Endothelial cell of umbilical vein (primary cell): ENCODE measurements around the gene ATAD2B. TPM values are rescaled to one million over a fixed set of nuclear protein-coding genes. Genes with fewer than 3 reads are reported as not detected.

Source experiments
- BruUV-seq: library from RNA; stranded (reverse); fragments of 400-500 nt; replicated peaks from 2 replicates; lab custom pipeline; 2021; lab: Mats Ljungman, UMichigan
- CTCF ChIA-PET: fragments of 300-600, 350-600 bp; sonication (Branson Sonifier 250); formaldehyde crosslinking; loops from one replicate; lab custom pipeline; 2021; ENCODE audit warnings: antibody characterized with exemption, inconsistent platforms; lab: Charles Lee
- POLR2A ChIA-PET: fragments of 300-600, 350-600 bp; sonication (Branson Sonifier 250); formaldehyde crosslinking; loops from one replicate; lab custom pipeline; 2021; ENCODE audit warnings: antibody characterized with exemption, inconsistent platforms; lab: Charles Lee
- DNase-seq: peaks from one replicate; pipeline ENCODE4 v3.0.0-alpha.2; 2011; ENCODE audit warnings: low read depth, low spot score
- FAIRE-seq: peaks from 2 replicates; lab custom pipeline; 2011; peaks lifted over from hg19 to GRCh38; lab: Jason Lieb, UNC
- H2AFZ ChIP-seq: 2 replicates; pipeline ENCODE4 v1.6.0; 2012; ENCODE audit warnings: low read depth, low read length, control low read depth, inconsistent platforms
- H3K27ac ChIP-seq: 2 replicates; pipeline ENCODE4 v1.5.1; 2011; ENCODE audit warnings: low read depth, mild to moderate bottlenecking, control low read depth, low read length, moderate library complexity; ENCODE audit not compliant: insufficient read depth
- H3K27me3 ChIP-seq, 2 experiments: 2 replicates each; pipeline versions ENCODE4 v1.6.0 to v1.6.1; 2011; ENCODE audit warnings: low read length in 2 of 2, mixed read lengths in 1 of 2; ENCODE audit not compliant: control insufficient read depth in 2 of 2, insufficient read depth in 2 of 2
- H3K36me3 ChIP-seq, 2 experiments: 2 replicates in 1 of 2; 3 replicates in 1 of 2; pipeline ENCODE4 v1.5.1; 2011; ENCODE audit warnings: low read length in 2 of 2, mild to moderate bottlenecking in 1 of 2, moderate library complexity in 1 of 2; ENCODE audit not compliant: control insufficient read depth in 2 of 2, insufficient read depth in 2 of 2; ENCODE audit errors: extremely low read depth in 1 of 2
- H3K4me1 ChIP-seq: 3 replicates; pipeline ENCODE4 v1.5.1; 2011; ENCODE audit warnings: mild to moderate bottlenecking, low read length; ENCODE audit not compliant: control insufficient read depth, insufficient read depth; ENCODE audit errors: extremely low read depth
- H3K4me2 ChIP-seq: 2 replicates; pipeline ENCODE4 v1.6.1; 2011; ENCODE audit warnings: low read length, control low read depth, mixed read lengths; ENCODE audit not compliant: insufficient read depth
- H3K4me3 ChIP-seq, 3 experiments: fragments of 200-600 bp in 1 of 3; sonication (generic), shearing (Covaris generic) in 1 of 3; replicated peaks in 1 of 3; 2 replicates each; pipeline ENCODE4 v1.5.1; 2011 to 2016; ENCODE audit warnings: control low read depth in 3 of 3, low read length in 3 of 3, mild to moderate bottlenecking in 2 of 3, inconsistent platforms in 1 of 3, low read depth in 1 of 3, moderate library complexity in 1 of 3; ENCODE audit not compliant: insufficient read depth in 1 of 3
- H3K79me2 ChIP-seq: 2 replicates; pipeline ENCODE4 v1.6.0; 2012; ENCODE audit warnings: low read length, inconsistent platforms; ENCODE audit not compliant: control insufficient read depth, insufficient read depth
- H3K9ac ChIP-seq: replicated peaks from 2 replicates; pipeline ENCODE3; 2011; ENCODE audit warnings: low read length, control low read depth; ENCODE audit not compliant: insufficient read depth; ENCODE audit errors: extremely low read depth
- H3K9me1 ChIP-seq: replicated peaks from 3 replicates; pipeline ENCODE4 v1.6.0; 2011; ENCODE audit warnings: mild to moderate bottlenecking, low read length; ENCODE audit not compliant: control insufficient read depth, insufficient read depth; ENCODE audit errors: extremely low read depth
- H3K9me3 ChIP-seq: replicated peaks from 2 replicates; pipeline ENCODE4 v1.5.1; 2012; ENCODE audit warnings: low read length, inconsistent platforms; ENCODE audit not compliant: control insufficient read depth, insufficient read depth
- H4K20me1 ChIP-seq: replicated peaks from 2 replicates; pipeline ENCODE3; 2011; ENCODE audit warnings: mild to moderate bottlenecking, low read length; ENCODE audit not compliant: control insufficient read depth, insufficient read depth; ENCODE audit errors: extremely low read depth
- CTCF ChIP-seq, 2 donors: IDR thresholded peaks; 1 replicate in 1 of 2; 2 replicates in 1 of 2; pipeline ENCODE4 v1.5.1; 2011; ENCODE audit warnings: low read length in 2 of 2, mild to moderate bottlenecking in 2 of 2, moderate library complexity in 2 of 2, control low read depth in 1 of 2, inconsistent platforms in 1 of 2, low read depth in 1 of 2; ENCODE audit not compliant: insufficient read depth in 1 of 2; ENCODE audit errors: extremely low read depth in 1 of 2
- EZH2 ChIP-seq: IDR thresholded peaks from 2 replicates; pipeline ENCODE4 v1.6.1; 2012; ENCODE audit warnings: borderline replicate concordance, low read depth, mild to moderate bottlenecking, moderate library complexity, low read length, inconsistent platforms; ENCODE audit not compliant: severe bottlenecking
- FOS ChIP-seq: IDR thresholded peaks from 2 replicates; pipeline ENCODE4 v1.6.1; 2011; ENCODE audit warnings: mild to moderate bottlenecking, low read length, moderate library complexity, borderline replicate concordance; ENCODE audit not compliant: insufficient read depth
- GATA2 ChIP-seq: IDR thresholded peaks from 2 replicates; pipeline ENCODE4 v1.7.0; 2011; ENCODE audit warnings: low read depth, mild to moderate bottlenecking, moderate library complexity, mixed read lengths, low read length; ENCODE audit not compliant: insufficient read length, insufficient read depth
- JUN ChIP-seq: IDR thresholded peaks from 2 replicates; pipeline ENCODE4 v1.6.1; 2011; ENCODE audit warnings: borderline replicate concordance, low read depth; ENCODE audit not compliant: insufficient read length, insufficient read depth
- MYC ChIP-seq: IDR thresholded peaks from one replicate; pipeline ENCODE4 v1.6.1; 2011; ENCODE audit warnings: mild to moderate bottlenecking, low read depth, low read length
- POLR2A ChIP-seq: IDR thresholded peaks from 2 replicates; pipeline ENCODE4 v1.6.1; 2012; ENCODE audit warnings: low read depth, mild to moderate bottlenecking, control low read depth, low read length
- POLR2AphosphoS5 ChIP-seq: IDR thresholded peaks from 2 replicates; pipeline ENCODE4 v1.6.1; 2012; ENCODE audit warnings: low read depth, mild to moderate bottlenecking, control low read depth, low read length, moderate library complexity; ENCODE audit not compliant: insufficient read depth
- dilution Hi-C: fragments of 300-500 bp; cut with MboI; formaldehyde crosslinking; loops from one replicate; pipeline ENCODE4 v1.15.0; 2019; ENCODE audit warnings: low sequenced_read_pairs; ENCODE audit not compliant: extremely low pct_ligation_motif_present
- intact Hi-C: fragments of 100-400 bp; cut with micrococcal nuclease; formaldehyde crosslinking; loops from one replicate; pipeline ENCODE4 v1.10.0; 2022
- polyA plus RNA-seq, 4 experiments: library from polyadenylated mRNA; depleted of rRNA in 3 of 4; stranded (reverse) in 3 of 4; unstranded in 1 of 4; fragments of >200 nt; gene quantifications; 2 replicates each; pipeline versions ENCODE4 v1.2.1 to v1.2.3, GENCODE V29; 2011 to 2012; ENCODE audit warnings: missing spikeins in 1 of 4
- total RNA-seq: library from RNA; stranded (reverse); gene quantifications from 2 replicates; pipeline ENCODE4 v1.2.3, GENCODE V29; 2021
- TF ChIP-seq, protein P1 (sequence below): IDR thresholded peaks from 2 replicates; pipeline ENCODE4 v1.6.1; 2011; ENCODE audit not compliant: insufficient read depth, insufficient read length

ATAD2B gene
- total and polyA plus RNA-seq, 2 donors (not counting 3 experiments of a cell fraction or from before 2014, with no cell fraction given): 2.5 to 19.1 TPM

- no peak overlapping the region for H3K4me3 ChIP-seq
- dilution Hi-C loops (no loop called here), intact Hi-C loops (no loop called here)
- POLR2A ChIA-PET: no interaction called here
- DNase-seq: no peak
- no TSS peak for BruUV-seq
- no peaks in the 10 kb centered on the region for H3K9me1 ChIP-seq
- no peak overlapping the region for H3K27ac ChIP-seq
- H3K9me3 ChIP-seq: no peaks in the 10 kb centered on the region
- TF ChIP-seq POLR2A: no peak
- TF ChIP-seq, protein P1, sequence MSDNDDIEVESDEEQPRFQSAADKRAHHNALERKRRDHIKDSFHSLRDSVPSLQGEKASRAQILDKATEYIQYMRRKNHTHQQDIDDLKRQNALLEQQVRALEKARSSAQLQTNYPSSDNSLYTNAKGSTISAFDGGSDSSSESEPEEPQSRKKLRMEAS: no peak
- TF ChIP-seq GATA2: no peak
- TF ChIP-seq EZH2: no peak
- no peak for TF ChIP-seq POLR2AphosphoS5
- FAIRE-seq: no peak
- no peaks in the 10 kb centered on the region for H3K27me3 ChIP-seq
- H3K36me3 ChIP-seq: peaks cover 0 to 3% of the 10 kb centered on the region in 2 experiments
- no peak overlapping the region for H2AFZ ChIP-seq
- H3K79me2 ChIP-seq: no peaks in the 10 kb centered on the region
- H3K4me2 ChIP-seq: no peak overlapping the region
- no peaks in the 10 kb centered on the region for H4K20me1 ChIP-seq
- H3K4me1 ChIP-seq: no peaks in the 10 kb centered on the region
- no peak overlapping the region for H3K9ac ChIP-seq
- CTCF ChIA-PET: no interaction called here
These were observed 214.2 kb downstream of the ATAD2B start for GRCh38 chr2:23712756-23713151.

GRCh38 chr2:23711979-23712755, 214.8 kb downstream of the ATAD2B start:
- POLR2A ChIA-PET: no interaction called here
- CTCF ChIA-PET: no interaction called here
- Histone ChIP-seq H3K27ac (no peak overlapping the region), H3K9me3 (no peaks in the 10 kb centered on the region), H3K27me3 (no peaks in the 10 kb centered on the region), H4K20me1 (no peaks in the 10 kb centered on the region), H3K79me2 (no peaks in the 10 kb centered on the region), H3K4me1 (no peaks in the 10 kb centered on the region), H3K9me1 (no peaks in the 10 kb centered on the region), H3K9ac (no peak overlapping the region), H3K4me2 (no peak overlapping the region), H3K4me3 (no peak overlapping the region), H2AFZ (no peak overlapping the region), H3K36me3 (peaks cover 0 to 5% of the 10 kb centered on the region in 2 experiments)
- BruUV-seq: no TSS peak
- intact Hi-C loops (no loop called here), dilution Hi-C loops (no loop called here)
- no peak for FAIRE-seq
- DNase-seq: no peak
- no peak for TF ChIP-seq JUN
- no peak for TF ChIP-seq MYC
- no peak for TF ChIP-seq POLR2AphosphoS5
- no peak for TF ChIP-seq FOS
- no peak for TF ChIP-seq GATA2
- TF ChIP-seq, protein P1: no peak
- TF ChIP-seq EZH2: no peak
- TF ChIP-seq CTCF (IDR thresholded peaks at IDR 0.05; ENCODE audit: extremely low read depth in 1 of 2, insufficient read depth in 1 of 2, low read depth in 1 of 2, low read length in 2 of 2): no peak
- TF ChIP-seq POLR2A: no peak
